Activated CD8-positive, alpha-beta memory T cell treated with anti-CD3 and anti-CD28 coated beads for 36 hours (primary cell): ENCODE results near the gene USP8. TPM values are rescaled to one million over a fixed set of nuclear protein-coding genes. Genes with fewer than 3 reads are reported as not detected.

Experiments
- total RNA-seq, 2 experiments: library from RNA; stranded (reverse); gene quantifications; one replicate each; pipeline ENCODE4 v1.2.3, GENCODE V29; 2021

Gene USP8
- total RNA-seq, 2 experiments from 2014 or later = 49.2 to 61.3 TPM

Other genes with a start within 250 kb of the USP8 start
- gene SLC27A2, start 242.2 kb upstream of the USP8 start, total RNA-seq = 10 to 100 TPM; 28.6 to 29.2 TPM
- under 1 TPM; 0.19 to 0.21 TPM for gene HDC, start 158.7 kb upstream of the USP8 start, total RNA-seq
- gene GABPB1, start 69.2 kb upstream of the USP8 start, total RNA-seq = 10 to 100 TPM; 46.3 to 48.1 TPM
- gene USP50, start 122.3 kb downstream of the USP8 start, total RNA-seq = under 1 TPM in 1 of 2 experiments, not detected in 1; 0.21 TPM